GM21723 (cell line): ENCODE measurements around the gene CFAP298.
"Not testable (repeated sequence)": the region's sequence is repeated elsewhere in the genome, so short reads cannot be mapped to it uniquely, and the experiment has no call there.

Experiments
- ATAC-seq: cut with Tn5 transposase; IDR thresholded peaks from one replicate; pipeline ENCODE4 v1.9.1; 2021; ENCODE audit warnings: mild to moderate bottlenecking, moderate library complexity; ENCODE audit not compliant: unreplicated experiment

Gene CFAP298

GRCh38 chr21:32569261-32570230, 42.6 kb downstream of the CFAP298 start:
- ATAC-seq = peak; percentile 94

- no peak for ATAC-seq
Measured at GRCh38 chr21:32567626-32568025, 44.6 kb downstream of the CFAP298 start.

GRCh38 chr21:32566741-32567389, 45.3 kb downstream of the CFAP298 start:
- no peak for ATAC-seq

GRCh38 chr21:32565856-32566465, 46.2 kb downstream of the CFAP298 start:
- no peak for ATAC-seq

- no peak for ATAC-seq
Measured at GRCh38 chr21:32562915-32563314, 49.3 kb downstream of the CFAP298 start.

GRCh38 chr21:32562426-32562825, 49.8 kb downstream of the CFAP298 start:
- no peak for ATAC-seq

- not testable (repeated sequence) for ATAC-seq
Measured at GRCh38 chr21:32561476-32561875, 50.7 kb downstream of the CFAP298 start.

- ATAC-seq = no peak
Measured at GRCh38 chr21:32560896-32561295, 51.3 kb downstream of the CFAP298 start.

GRCh38 chr21:32559006-32559610, 53.1 kb downstream of the CFAP298 start:
- ATAC-seq = no peak

- no peak for ATAC-seq
Measured at GRCh38 chr21:32558106-32558505, 54.1 kb downstream of the CFAP298 start.

GRCh38 chr21:32554832-32555638, 57.1 kb downstream of the CFAP298 start:
- no peak for ATAC-seq

GRCh38 chr21:32549886-32550285, 62.3 kb downstream of the CFAP298 start:
- ATAC-seq = no peak

GRCh38 chr21:32549440-32549839, 62.7 kb downstream of the CFAP298 start:
- no peak for ATAC-seq
